Fibroblast of lung (primary cell): ENCODE measurements around the gene PDILT. TPM values are rescaled to one million over a fixed set of nuclear protein-coding genes. Genes with fewer than 3 reads are reported as not detected.

Experiments used
- DNase-seq, 2 donors: peaks; one replicate each; pipeline versions ENCODE4 v3.0.0 to v3.0.0-alpha.2; 2010; ENCODE audit warnings: low read depth in 2 of 2
- H2AFZ ChIP-seq: 2 replicates; pipeline ENCODE4 v1.5.1; 2012; ENCODE audit warnings: low read length, control low read depth, inconsistent platforms
- H3K27ac ChIP-seq: 2 replicates; pipeline ENCODE4 v1.5.1; 2011; ENCODE audit warnings: low read length, control low read depth; ENCODE audit not compliant: insufficient read depth
- H3K27me3 ChIP-seq: 2 replicates; pipeline ENCODE4 v1.5.1; 2011; ENCODE audit warnings: mild to moderate bottlenecking, low read length; ENCODE audit not compliant: control insufficient read depth, insufficient read depth
- H3K36me3 ChIP-seq: 2 replicates; pipeline ENCODE4 v1.5.1; 2011; ENCODE audit warnings: low read length; ENCODE audit not compliant: control insufficient read depth, insufficient read depth
- H3K4me1 ChIP-seq: 2 replicates; pipeline ENCODE4 v1.5.1; 2011; ENCODE audit warnings: low read length; ENCODE audit not compliant: control insufficient read depth, insufficient read depth; ENCODE audit errors: extremely low read depth
- H3K4me2 ChIP-seq: 2 replicates; pipeline ENCODE4 v1.5.1; 2011; ENCODE audit warnings: low read length, control low read depth; ENCODE audit not compliant: insufficient read depth; ENCODE audit errors: extremely low read depth
- H3K4me3 ChIP-seq, 4 experiments: fragments of 200-600 bp in 1 of 4; sonication (generic) in 1 of 4; replicated peaks in 1 of 4; 2 replicates each; pipeline ENCODE4 v1.5.1; 2011 to 2016; ENCODE audit warnings: low read length in 4 of 4, low read depth in 3 of 4, mild to moderate bottlenecking in 3 of 4, control low read depth in 2 of 4, inconsistent platforms in 1 of 4, mixed read lengths in 1 of 4; ENCODE audit not compliant: insufficient read depth in 1 of 4; ENCODE audit errors: control extremely low read depth in 1 of 4
- H3K79me2 ChIP-seq: 2 replicates; pipeline ENCODE4 v1.5.1; 2012; ENCODE audit warnings: mild to moderate bottlenecking, low read length, inconsistent platforms; ENCODE audit not compliant: control insufficient read depth, insufficient read depth
- H3K9ac ChIP-seq: 2 replicates; pipeline ENCODE4 v1.5.1; 2011; ENCODE audit warnings: mild to moderate bottlenecking, low read length, control low read depth; ENCODE audit not compliant: insufficient read depth
- H3K9me3 ChIP-seq: 2 replicates; pipeline ENCODE4 v1.5.1; 2012; ENCODE audit warnings: low read depth, low read length; ENCODE audit not compliant: control insufficient read depth, insufficient read depth
- H4K20me1 ChIP-seq: 2 replicates; pipeline ENCODE4 v1.5.1; 2011; ENCODE audit warnings: low read length; ENCODE audit not compliant: control insufficient read depth, insufficient read depth; ENCODE audit errors: extremely low read depth
- EZH2 ChIP-seq: IDR thresholded peaks from 2 replicates; pipeline ENCODE4 v1.5.1; 2012; ENCODE audit warnings: low read length, control low read depth, mild to moderate bottlenecking; ENCODE audit errors: missing control alignments
- polyA plus RNA-seq, 2 donors: library from polyadenylated mRNA; depleted of rRNA in 1 of 2; stranded (reverse) in 1 of 2; unstranded in 1 of 2; fragments of >200 nt; gene quantifications; 2 replicates each; pipeline ENCODE4 v1.2.1, GENCODE V29; 2011 to 2012; ENCODE audit warnings: missing spikeins in 1 of 2
- total RNA-seq: library from RNA; depleted of rRNA; stranded (reverse); fragments of >200 nt; gene quantifications from 2 replicates; pipeline ENCODE4 v1.2.1, GENCODE V29; 2014
- TF ChIP-seq, protein P1 (sequence below), 2 donors: IDR thresholded peaks in 1 of 2; conservative IDR thresholded peaks in 1 of 2; 1 replicate in 1 of 2; 2 replicates in 1 of 2; pipeline ENCODE4 v1.5.1; 2011 to 2012; ENCODE audit warnings: low read length in 2 of 2, control low read depth in 1 of 2, inconsistent platforms in 1 of 2, low read depth in 1 of 2, mild to moderate bottlenecking in 1 of 2

PDILT gene
- total and polyA plus RNA-seq, 2 donors (not counting 1 experiment from before 2014, with no cell fraction given): not detected

- Histone ChIP-seq H3K79me2 (no peaks in the 10 kb centered on the region), H3K9me3 (no peaks in the 10 kb centered on the region), H3K27ac (no peak overlapping the region), H3K27me3 (no peaks in the 10 kb centered on the region), H3K4me3 (no peak overlapping the region), H3K4me1 (no peaks in the 10 kb centered on the region), H3K9ac (no peak overlapping the region), H2AFZ (no peak overlapping the region), H3K4me2 (no peak overlapping the region), H3K36me3 (no peaks in the 10 kb centered on the region), H4K20me1 (no peaks in the 10 kb centered on the region)
- DNase-seq: no peak
- TF ChIP-seq EZH2: no peak
- TF ChIP-seq, protein P1, sequence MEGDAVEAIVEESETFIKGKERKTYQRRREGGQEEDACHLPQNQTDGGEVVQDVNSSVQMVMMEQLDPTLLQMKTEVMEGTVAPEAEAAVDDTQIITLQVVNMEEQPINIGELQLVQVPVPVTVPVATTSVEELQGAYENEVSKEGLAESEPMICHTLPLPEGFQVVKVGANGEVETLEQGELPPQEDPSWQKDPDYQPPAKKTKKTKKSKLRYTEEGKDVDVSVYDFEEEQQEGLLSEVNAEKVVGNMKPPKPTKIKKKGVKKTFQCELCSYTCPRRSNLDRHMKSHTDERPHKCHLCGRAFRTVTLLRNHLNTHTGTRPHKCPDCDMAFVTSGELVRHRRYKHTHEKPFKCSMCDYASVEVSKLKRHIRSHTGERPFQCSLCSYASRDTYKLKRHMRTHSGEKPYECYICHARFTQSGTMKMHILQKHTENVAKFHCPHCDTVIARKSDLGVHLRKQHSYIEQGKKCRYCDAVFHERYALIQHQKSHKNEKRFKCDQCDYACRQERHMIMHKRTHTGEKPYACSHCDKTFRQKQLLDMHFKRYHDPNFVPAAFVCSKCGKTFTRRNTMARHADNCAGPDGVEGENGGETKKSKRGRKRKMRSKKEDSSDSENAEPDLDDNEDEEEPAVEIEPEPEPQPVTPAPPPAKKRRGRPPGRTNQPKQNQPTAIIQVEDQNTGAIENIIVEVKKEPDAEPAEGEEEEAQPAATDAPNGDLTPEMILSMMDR (conservative IDR thresholded peaks at IDR 0.05 in 1 of 2, IDR thresholded peaks at IDR 0.05 in 1 of 2; ENCODE audit: low read depth in 1 of 2, low read length in 2 of 2): no peak
Measured at GRCh38 chr16:20329392-20330138, 75.0 kb downstream of the PDILT start.

- no peaks in the 10 kb centered on the region for H3K4me1 ChIP-seq
- H3K9me3 ChIP-seq: no peaks in the 10 kb centered on the region
- no peak within 1 kb of the TSS for H2AFZ ChIP-seq
- no peaks in the 10 kb centered on the region for H4K20me1 ChIP-seq
- no peaks in the 10 kb centered on the region for H3K27me3 ChIP-seq
- no peak within 1 kb of the TSS for H3K9ac ChIP-seq
- H3K36me3 ChIP-seq: no peaks in the 10 kb centered on the region
- H3K79me2 ChIP-seq: no peaks in the 10 kb centered on the region
- no peak for DNase-seq
- H3K27ac ChIP-seq: no peak within 1 kb of the TSS
- TF ChIP-seq, protein P1 (conservative IDR thresholded peaks at IDR 0.05 in 1 of 2, IDR thresholded peaks at IDR 0.05 in 1 of 2; ENCODE audit: low read depth in 1 of 2, low read length in 2 of 2): no peak
- TF ChIP-seq EZH2: no peak
- no peak within 1 kb of the TSS for H3K4me3 ChIP-seq
- no peak within 1 kb of the TSS for H3K4me2 ChIP-seq
Measured at GRCh38 chr16:20327444-20328041, 77.0 kb downstream of the PDILT start, which contains the start of gene GP2. Gene GP2, minus strand, starts transcription at chr16:20327513. Its CDS starts 1,082 bp downstream, at chr16:20326431.

- Histone ChIP-seq H3K4me3 (no peak overlapping the region), H3K4me2 (no peak overlapping the region), H2AFZ (no peak overlapping the region), H4K20me1 (no peaks in the 10 kb centered on the region), H3K36me3 (no peaks in the 10 kb centered on the region), H3K9me3 (no peaks in the 10 kb centered on the region), H3K79me2 (no peaks in the 10 kb centered on the region), H3K27me3 (no peaks in the 10 kb centered on the region), H3K4me1 (no peaks in the 10 kb centered on the region), H3K9ac (no peak overlapping the region), H3K27ac (no peak overlapping the region)
- no peak for DNase-seq
- TF ChIP-seq, protein P1 (conservative IDR thresholded peaks at IDR 0.05 in 1 of 2, IDR thresholded peaks at IDR 0.05 in 1 of 2; ENCODE audit: low read depth in 1 of 2, low read length in 2 of 2): no peak
- TF ChIP-seq EZH2: no peak
Measured at GRCh38 chr16:20326321-20326720, 78.2 kb downstream of the PDILT start.
